DMS 273 (cell line): ENCODE measurements around the gene PRKCE.

ENCODE experiments used
- DNase-seq: peaks from one replicate; lab custom pipeline; 2025; ENCODE audit not compliant: unreplicated experiment; lab: John Stamatoyannopoulos, UW

PRKCE gene

GRCh38 chr2:45750001-45750400 is 98.5 kb downstream of the PRKCE start:
- DNase-seq: no peak

GRCh38 chr2:45750484-45750883 is 99.0 kb downstream of the PRKCE start:
- DNase-seq: no peak

- DNase-seq: no peak
These were observed 101.9 kb downstream of the PRKCE start for GRCh38 chr2:45753381-45753780.

- peak; percentile 85 for DNase-seq
These were observed 102.9 kb downstream of the PRKCE start for GRCh38 chr2:45754131-45755010.

- no peak for DNase-seq
These were observed 104.3 kb downstream of the PRKCE start for GRCh38 chr2:45755585-45756335.

GRCh38 chr2:45758018-45758417 is 106.5 kb downstream of the PRKCE start:
- DNase-seq: no peak

GRCh38 chr2:45759310-45759851 is 107.9 kb downstream of the PRKCE start:
- peak; percentile 94 for DNase-seq

GRCh38 chr2:45761635-45762034 is 110.2 kb downstream of the PRKCE start:
- DNase-seq: no peak

- peak; percentile 37 for DNase-seq
These were observed 111.8 kb downstream of the PRKCE start for GRCh38 chr2:45763255-45763654.

- DNase-seq: peak; percentile 46
These were observed 112.3 kb downstream of the PRKCE start for GRCh38 chr2:45763797-45764196.

GRCh38 chr2:45765007-45765727 is 113.7 kb downstream of the PRKCE start:
- DNase-seq: no peak

GRCh38 chr2:45765728-45766254 is 114.3 kb downstream of the PRKCE start:
- peak; percentile 45 for DNase-seq

- no peak for DNase-seq
These were observed 116.7 kb downstream of the PRKCE start for GRCh38 chr2:45768208-45768607.

GRCh38 chr2:45769056-45769455 is 117.6 kb downstream of the PRKCE start:
- DNase-seq: no peak

- no peak for DNase-seq
These were observed 118.5 kb downstream of the PRKCE start for GRCh38 chr2:45769854-45770576.

- no peak for DNase-seq
These were observed 119.3 kb downstream of the PRKCE start for GRCh38 chr2:45770811-45771210.

- peak; percentile 87 for DNase-seq
These were observed 119.8 kb downstream of the PRKCE start for GRCh38 chr2:45771261-45771660.

GRCh38 chr2:45772038-45772437 is 120.6 kb downstream of the PRKCE start:
- DNase-seq: no peak

- DNase-seq: no peak
These were observed 122.4 kb downstream of the PRKCE start for GRCh38 chr2:45773909-45774308.

GRCh38 chr2:45774688-45775244 is 123.3 kb downstream of the PRKCE start:
- DNase-seq: no peak
